ENCODE data around the gene TSC2. TPM values are rescaled to one million over a fixed set of nuclear protein-coding genes. Genes with fewer than 3 reads are reported as not detected.

TSC2 gene
- polyA plus RNA-seq, 1 experiment: 35.9 TPM

- CTCF ChIA-PET: no interaction called here
- H3K4me3 ChIP-seq (ENCODE audit: low read depth, low read length): no peak overlapping the region
- no peak for TF ChIP-seq CTCF (IDR thresholded peaks at IDR 0.05; ENCODE audit: low read depth, low read length)
- H3K27ac ChIP-seq (ENCODE audit: low read depth, low read length): no peak overlapping the region
- no peaks in the 10 kb centered on the region; the same call in 1 of the 2 replicates for H3K9me3 ChIP-seq (ENCODE audit: control insufficient read depth, insufficient read depth, low read length)
- H3K27me3 ChIP-seq (ENCODE audit: control insufficient read depth, insufficient read depth, low read length): no peaks in the 10 kb centered on the region
- no peak for DNase-seq (ENCODE audit: low read depth, low spot score)
- POLR2A ChIA-PET: interaction anchor here (1.5 kb wide), 1 partner anchor 91 kb away, joined by 4 read pairs; the partner anchor contains the start of gene TRAF7
These were observed 16.7 kb downstream of the TSC2 start for GRCh38 chr16:2064368-2064945.

GRCh38 chr16:2066139-2066538, 18.4 kb downstream of the TSC2 start:
- POLR2A ChIA-PET: no interaction called here
- no peak overlapping the region for H3K27ac ChIP-seq (ENCODE audit: low read depth, low read length)
- H3K9me3 ChIP-seq (ENCODE audit: control insufficient read depth, insufficient read depth, low read length): no peaks in the 10 kb centered on the region; the same call in 1 of the 2 replicates
- CTCF ChIA-PET: interaction anchor here (0.6 kb wide), 1 partner anchor 384 kb away, joined by 4 read pairs; no protein-coding TSS in a partner anchor
- DNase-seq (ENCODE audit: low read depth, low spot score): no peak
- TF ChIP-seq CTCF (IDR thresholded peaks at IDR 0.05; ENCODE audit: low read depth, low read length): no peak
- H3K27me3 ChIP-seq (ENCODE audit: control insufficient read depth, insufficient read depth, low read length): no peaks in the 10 kb centered on the region
- no peak overlapping the region for H3K4me3 ChIP-seq (ENCODE audit: low read depth, low read length)

- ChIA-PET CTCF (interaction anchor here (0.5 to 1.1 kb wide), 2 partner anchors 48 to 70 kb away, joined by 3 read pairs; no protein-coding TSS in a partner anchor), POLR2A (interaction anchor here (0.5 kb wide), 1 partner anchor 31 kb away, joined by 3 read pairs; no protein-coding TSS in a partner anchor)
- Histone ChIP-seq H3K27me3 (ENCODE audit: control insufficient read depth, insufficient read depth, low read length) (no peaks in the 10 kb centered on the region), H3K4me3 (ENCODE audit: low read depth, low read length) (no peak overlapping the region), H3K27ac (ENCODE audit: low read depth, low read length) (no peak overlapping the region), H3K9me3 (ENCODE audit: control insufficient read depth, insufficient read depth, low read length) (no peaks in the 10 kb centered on the region; the same call in 1 of the 2 replicates)
- no peak for TF ChIP-seq CTCF (IDR thresholded peaks at IDR 0.05; ENCODE audit: low read depth, low read length)
- no peak for DNase-seq (ENCODE audit: low read depth, low spot score)
These were observed 23.0 kb downstream of the TSC2 start for GRCh38 chr16:2070576-2071453.

DNA sequence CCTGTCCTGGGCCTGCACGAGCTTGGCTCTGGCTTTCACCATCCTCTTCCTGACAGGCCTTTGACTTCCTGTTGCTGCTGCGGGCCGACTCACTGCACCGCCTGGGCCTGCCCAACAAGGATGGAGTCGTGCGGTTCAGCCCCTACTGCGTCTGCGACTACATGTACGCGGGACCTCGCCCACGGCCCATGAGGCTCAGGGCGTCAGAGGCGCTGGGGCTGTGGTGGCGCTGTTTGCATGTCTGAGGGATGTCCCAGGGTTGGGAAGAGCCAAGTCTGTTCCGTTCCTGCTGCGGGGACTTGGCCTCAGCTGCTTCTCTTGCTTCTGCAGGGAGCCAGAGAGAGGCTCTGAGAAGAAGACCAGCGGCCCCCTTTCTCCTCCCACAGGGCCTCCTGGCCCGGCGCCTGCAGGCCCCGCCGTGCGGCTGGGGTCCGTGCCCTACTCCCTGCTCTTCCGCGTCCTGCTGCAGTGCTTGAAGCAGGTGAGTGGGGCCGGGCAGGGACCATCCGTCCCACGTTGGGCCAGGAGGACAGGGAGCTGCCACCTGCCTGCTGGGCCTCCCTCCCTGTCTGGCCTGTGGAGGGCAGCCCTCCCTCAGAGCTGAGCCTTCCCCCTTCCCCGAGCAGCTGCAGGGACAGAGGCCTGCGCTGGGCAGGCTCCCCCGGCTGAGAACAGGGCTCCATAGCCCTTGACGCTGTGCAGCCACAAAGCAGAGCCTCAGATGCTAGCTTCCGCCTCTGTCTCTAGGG, 23.8 kb downstream of the TSC2 start:
- no peak for TF ChIP-seq CTCF (IDR thresholded peaks at IDR 0.05; ENCODE audit: low read depth, low read length)
- Histone ChIP-seq H3K9me3 (ENCODE audit: control insufficient read depth, insufficient read depth, low read length) (no peaks in the 10 kb centered on the region), H3K4me3 (ENCODE audit: low read depth, low read length) (no peak overlapping the region), H3K27me3 (ENCODE audit: control insufficient read depth, insufficient read depth, low read length) (no peaks in the 10 kb centered on the region), H3K27ac (ENCODE audit: low read depth, low read length) (no peak overlapping the region)
- POLR2A ChIA-PET: interaction anchor here (0.5 to 1.5 kb wide), 3 partner anchors 12 to 84 kb away, joined by 3 to 6 read pairs (median 4); partner anchors contain the start of gene TRAF7
- CTCF ChIA-PET: no interaction called here
- DNase-seq (ENCODE audit: low read depth, low spot score): no peak

Measured in AG04450 (cell line).